ENCODE measurements around the gene CASS4. TPM values are rescaled to one million over a fixed set of nuclear protein-coding genes. Genes with fewer than 3 reads are reported as not detected.

Gene CASS4
- total RNA-seq, 1 experiment from 2014 or later, result not detected

- no peaks in the 10 kb centered on the region for H3K27me3 ChIP-seq (ENCODE audit: insufficient read depth, low read length)
- H3K18ac ChIP-seq (ENCODE audit: insufficient read length, low read depth, low read length), result no peak overlapping the region
- Mint-ChIP-seq H3K27me3 (ENCODE audit: low read depth) (no peaks in the 10 kb centered on the region), H3K4me1 (no peaks in the 10 kb centered on the region), H3K36me3 (ENCODE audit: insufficient read depth in 1 of 3, low read depth in 3 of 3) (peaks cover 12 to 48% (median 38%) of the 10 kb centered on the region in 3 experiments; a peak in 6 of 7 replicates), H3K27ac (no peak overlapping the region), H3K4me3 (no peak overlapping the region), H3K9me3 (no peaks in the 10 kb centered on the region)
- H3K9me3 ChIP-seq (ENCODE audit: control insufficient read depth, low read depth, low read length), result no peaks in the 10 kb centered on the region
- no peak overlapping the region for H3K23ac ChIP-seq (ENCODE audit: insufficient read length, low read depth, low read length)
- H4K5ac ChIP-seq (ENCODE audit: insufficient read length, low read depth, low read length), result no peak overlapping the region
- H3K23me2 ChIP-seq (ENCODE audit: insufficient read length, low read depth, low read length, poor library complexity, severe bottlenecking), result no peaks in the 10 kb centered on the region
- no peak for TF ChIP-seq CTCF (conservative IDR thresholded peaks at IDR 0.05)
- no CpG with 5 or more reads among the region's 7 CpGs for WGBS (ENCODE audit: extremely low coverage, insufficient read length, low lambda C conversion rate)
- no peak overlapping the region for H3K9ac ChIP-seq (ENCODE audit: extremely low read depth, insufficient read length, low read length)
- H3K4me2 ChIP-seq (ENCODE audit: insufficient read depth, insufficient read length, low read length), result no peak overlapping the region
- no peak for DNase-seq
- no peak overlapping the region for H3K56ac ChIP-seq (ENCODE audit: insufficient read length, low read depth, low read length)
- no peak overlapping the region for H2AK5ac ChIP-seq (ENCODE audit: insufficient read length, low read length)
- H3K27ac ChIP-seq (ENCODE audit: insufficient read length, low read depth, low read length), result no peak overlapping the region
- no peak overlapping the region for H3K4ac ChIP-seq (ENCODE audit: low read depth, low read length)
- H2BK20ac ChIP-seq (ENCODE audit: low read depth, low read length, poor library complexity, severe bottlenecking), result no peak overlapping the region
- no peak overlapping the region for H3T11ph ChIP-seq (ENCODE audit: low read length)
- H4K91ac ChIP-seq (ENCODE audit: insufficient read length, low read depth, low read length), result no peak overlapping the region
- H2BK120ac ChIP-seq (ENCODE audit: low read depth, low read length, poor library complexity, severe bottlenecking), result no peak overlapping the region
- no peak overlapping the region for H4K8ac ChIP-seq (replicated peaks; ENCODE audit: insufficient read length, low read depth, low read length)
- no peak overlapping the region for H2BK15ac ChIP-seq (ENCODE audit: low read depth, low read length)
- no peaks in the 10 kb centered on the region for H3K79me2 ChIP-seq (ENCODE audit: insufficient read depth, low read length)
- no peak overlapping the region for H2BK12ac ChIP-seq (ENCODE audit: insufficient read length, low read depth, low read length)
- no peak overlapping the region for H2BK5ac ChIP-seq (ENCODE audit: insufficient read length, low read length)
- no peaks in the 10 kb centered on the region for H3K4me1 ChIP-seq (ENCODE audit: insufficient read depth, low read length)
- no peaks in the 10 kb centered on the region for H4K20me1 ChIP-seq (ENCODE audit: control insufficient read depth, insufficient read depth, insufficient read length)
- H3K14ac ChIP-seq (ENCODE audit: insufficient read depth, low read length), result no peak overlapping the region
- no peak overlapping the region for H2AFZ ChIP-seq (ENCODE audit: low read length)
- no peaks in the 10 kb centered on the region for H3K79me1 ChIP-seq (ENCODE audit: insufficient read depth, low read depth, low read length, poor library complexity, severe bottlenecking)
Measured at GRCh38 chr20:56483970-56484369, 71.9 kb downstream of the CASS4 start.
